ENCODE measurements around the gene MALSU1.
"Not testable (repeated sequence)": the region's sequence is repeated elsewhere in the genome, so short reads cannot be mapped to it uniquely, and the experiment has no call there.

The MALSU1 gene

DNA sequence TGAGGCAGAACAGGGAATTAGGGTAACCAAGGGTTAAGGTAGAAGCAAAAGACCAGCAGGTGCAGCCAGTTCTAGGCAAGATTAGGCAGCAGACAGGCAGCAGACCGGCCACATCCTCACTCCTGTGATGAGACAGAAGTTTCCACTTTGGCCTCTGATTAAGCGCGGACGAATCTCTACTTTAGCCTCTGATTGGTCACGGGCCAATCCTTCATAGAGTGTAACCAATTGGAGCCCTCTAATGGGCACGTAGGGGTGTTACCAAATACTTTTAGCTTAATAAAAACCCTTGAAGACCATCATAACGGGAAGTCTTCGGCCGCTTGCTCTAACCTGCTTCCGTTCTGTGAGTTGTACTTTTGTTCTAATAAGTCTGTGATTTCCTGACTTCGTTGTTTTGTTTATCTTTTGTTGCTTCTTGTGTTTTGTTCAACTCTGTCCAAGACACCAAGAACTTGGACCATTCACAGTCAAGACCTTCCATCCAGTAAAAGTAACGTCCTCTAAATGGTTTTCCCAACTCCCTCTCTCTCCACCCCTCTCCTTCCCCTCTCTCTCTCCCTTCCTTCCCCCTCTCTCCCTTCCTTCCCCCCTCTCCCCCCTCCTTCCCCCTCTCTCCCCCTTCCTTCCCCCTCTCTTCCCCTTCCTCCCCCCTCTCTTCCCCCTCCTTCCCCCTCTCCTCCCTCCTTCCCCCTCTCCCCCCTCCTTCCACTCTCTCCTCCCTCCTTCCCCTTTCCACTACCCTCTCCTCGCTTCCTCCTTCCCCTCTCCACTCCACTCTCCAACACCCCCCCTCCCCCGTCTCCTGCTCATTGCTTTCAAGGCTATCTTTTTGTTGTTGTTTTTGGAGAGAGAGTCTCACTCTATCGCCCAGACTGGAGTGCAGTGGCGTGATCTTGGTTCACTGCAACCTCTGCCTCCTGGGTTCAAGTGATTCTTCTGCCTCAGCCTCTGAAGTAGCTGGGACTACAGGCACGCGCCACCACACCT lies 13.2 kb upstream of the MALSU1 start:
- no peak for DNase-seq (ENCODE audit: low read depth in 2 of 3, low spot score in 1 of 3)

- no peak for DNase-seq (ENCODE audit: low read depth in 2 of 3, low spot score in 1 of 3)
These were observed 11.5 kb upstream of the MALSU1 start for GRCh38 chr7:23287612-23288011.

DNA sequence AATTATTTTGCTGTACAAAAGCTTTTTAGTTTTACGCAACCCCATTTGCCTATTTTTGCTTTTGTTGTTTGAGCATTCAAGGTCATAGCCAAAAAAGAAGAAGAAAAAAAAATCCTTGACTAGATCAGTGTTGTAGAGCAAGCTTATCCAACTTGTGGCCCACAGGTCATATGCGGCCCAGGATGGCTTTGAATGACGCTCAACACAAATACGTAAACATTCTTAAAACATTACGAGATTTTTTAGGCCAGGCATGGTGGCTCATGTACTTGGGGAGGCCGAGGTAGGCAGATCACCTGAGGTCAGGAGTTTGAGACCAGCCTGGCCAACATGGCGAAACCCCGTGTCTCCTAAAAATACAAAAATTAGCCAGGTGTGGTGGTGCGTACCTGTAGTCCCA lies 8.1 kb upstream of the MALSU1 start:
- DNase-seq (ENCODE audit: low read depth in 2 of 3, low spot score in 1 of 3): no peak

DNA sequence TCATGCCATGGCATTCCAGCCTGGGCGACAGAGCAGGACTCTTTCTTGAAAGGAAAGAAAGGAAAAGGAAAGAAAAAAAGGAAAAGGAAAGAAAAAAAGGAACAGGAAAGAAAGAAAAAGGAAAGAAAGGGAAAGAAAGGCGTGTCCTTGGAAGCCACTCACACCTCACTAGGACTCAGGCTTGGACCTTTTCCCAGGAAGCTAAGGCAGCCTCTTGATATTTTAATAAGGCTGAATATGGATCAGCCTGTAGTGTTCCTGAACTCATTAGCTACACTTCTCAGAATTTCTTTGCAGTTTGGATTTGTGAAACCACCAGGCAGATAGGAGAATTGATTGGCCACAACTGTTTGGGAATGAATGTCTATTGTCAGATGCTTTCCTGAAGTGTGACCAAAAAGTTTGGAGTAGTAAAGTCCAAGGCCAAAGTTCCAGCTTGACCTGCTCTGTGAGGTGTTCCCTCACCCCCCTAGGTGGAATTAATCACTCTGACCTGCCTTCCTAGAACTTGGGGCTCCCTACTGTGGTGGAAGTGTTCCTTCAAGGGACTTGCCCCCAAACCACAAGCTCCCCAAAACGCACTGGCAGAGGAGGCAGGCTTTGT lies 7.1 kb upstream of the MALSU1 start:
- no peak for DNase-seq (ENCODE audit: low read depth in 2 of 3, low spot score in 1 of 3)

DNA sequence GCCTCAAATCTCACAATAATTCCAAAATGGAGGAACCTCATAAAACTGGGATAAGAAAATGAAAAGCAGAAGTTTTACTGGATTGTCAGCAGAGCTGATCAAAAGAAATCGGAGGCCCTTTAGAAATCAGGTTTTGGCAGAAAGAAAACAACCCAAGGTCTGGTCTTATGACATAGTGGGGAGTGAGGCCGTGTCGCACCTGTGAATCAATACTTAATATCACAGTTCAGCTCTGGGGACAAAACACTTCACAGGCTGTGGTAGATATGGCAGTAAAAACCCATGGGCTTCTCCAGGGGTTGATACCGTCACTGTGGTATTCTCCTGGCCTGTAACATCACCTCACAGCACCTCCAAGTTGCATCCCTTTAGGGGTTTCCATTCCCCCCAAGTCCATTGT lies 6.5 kb upstream of the MALSU1 start:
- DNase-seq (ENCODE audit: low read depth in 2 of 3, low spot score in 1 of 3): no peak

GRCh38 chr7:23293500-23294073 lies 5.6 kb upstream of the MALSU1 start:
- DNase-seq (ENCODE audit: low read depth in 2 of 3, low spot score in 1 of 3): no peak

DNA sequence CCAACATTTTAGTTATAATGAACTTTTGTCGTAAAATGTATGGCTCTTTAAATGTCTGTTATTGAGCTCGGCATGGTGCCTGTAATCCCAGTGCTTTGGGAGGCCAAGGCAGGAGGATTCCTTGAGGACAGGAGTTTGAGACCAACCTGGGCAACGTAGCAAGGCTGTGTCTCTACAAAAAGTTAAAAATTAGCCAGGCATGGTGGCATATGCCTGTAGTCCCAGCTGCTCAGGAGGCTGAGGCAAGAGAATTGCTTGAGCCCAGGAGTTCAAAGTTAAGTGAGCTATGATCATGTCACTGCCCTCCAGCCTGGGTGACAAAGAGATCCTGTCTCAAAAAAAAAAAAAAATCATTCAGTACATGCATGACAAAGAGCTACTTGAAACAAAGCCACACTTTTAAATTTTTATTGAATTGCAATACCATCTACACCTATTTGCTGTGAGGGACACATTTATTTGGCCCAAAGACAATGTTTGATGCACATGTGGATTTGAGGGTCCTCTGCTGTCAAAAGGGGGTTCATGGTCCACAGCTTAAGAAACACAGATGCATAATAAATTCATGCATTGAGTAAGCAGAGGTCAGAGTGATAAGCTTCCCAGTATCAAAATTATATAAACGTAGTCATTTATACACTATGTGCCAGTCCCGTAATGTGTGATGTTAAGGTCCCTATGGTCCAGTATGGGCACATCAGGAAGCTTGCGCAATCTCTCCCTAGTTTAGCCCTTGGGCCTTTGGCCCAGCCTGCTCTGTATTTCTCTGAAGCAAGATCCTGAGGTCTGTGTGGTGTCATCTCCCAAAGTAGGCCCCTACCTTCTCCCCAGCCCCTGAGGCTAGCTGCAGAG lies 4.4 kb upstream of the MALSU1 start:
- DNase-seq (ENCODE audit: low read depth in 2 of 3, low spot score in 1 of 3): no peak

DNA sequence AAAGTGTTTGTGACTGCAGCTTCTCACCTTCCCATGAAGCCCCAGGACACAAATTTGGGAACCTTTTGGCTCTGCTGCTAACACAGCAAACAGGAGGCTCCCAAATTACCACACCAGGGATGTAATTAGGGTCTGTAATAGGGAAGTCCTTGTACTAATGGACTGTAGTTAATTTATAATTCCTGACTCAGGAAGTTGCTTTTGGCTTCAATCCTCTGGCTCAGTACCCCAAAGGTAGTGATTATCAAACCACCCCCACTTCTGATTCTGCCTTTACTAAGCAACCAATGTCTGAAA lies 3.8 kb upstream of the MALSU1 start:
- DNase-seq (ENCODE audit: low read depth in 2 of 3, low spot score in 1 of 3): no peak

DNA sequence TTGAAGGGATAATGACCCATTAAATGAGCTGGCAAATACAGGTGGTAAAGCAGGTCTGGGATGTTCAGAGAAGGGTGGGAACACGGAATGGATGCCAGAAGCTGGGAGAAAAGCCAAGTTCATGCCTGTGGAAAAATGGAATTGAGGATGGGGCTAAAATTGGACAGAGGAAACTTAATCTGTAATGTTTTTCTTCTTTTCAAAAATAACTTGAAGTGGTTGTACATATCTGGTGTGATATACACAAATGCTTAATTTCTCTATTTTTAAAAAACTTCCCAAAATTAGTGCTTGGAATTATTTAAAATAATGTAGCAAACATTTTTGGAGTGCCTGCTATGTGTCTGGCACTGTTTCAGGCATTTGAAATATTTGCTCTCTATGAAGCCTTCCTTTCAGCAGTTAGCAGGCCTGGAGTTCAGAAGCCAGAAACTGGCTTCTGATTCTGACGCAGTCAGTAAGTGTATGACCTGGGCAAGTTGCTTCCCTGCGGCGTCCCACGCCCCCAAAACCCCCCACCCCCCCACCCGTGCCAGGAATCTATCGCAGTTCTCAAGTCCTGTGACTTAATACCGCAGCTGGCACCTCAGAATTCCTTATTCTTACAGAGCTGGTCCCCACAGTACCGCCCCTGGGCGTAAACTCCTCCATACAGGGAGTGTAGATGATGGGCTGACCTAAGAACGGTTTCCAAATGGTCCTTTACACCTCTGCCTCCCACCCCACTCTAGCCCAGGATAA lies 828 bp upstream of the MALSU1 start:
- no peak for DNase-seq (ENCODE audit: low read depth in 2 of 3, low spot score in 1 of 3)

DNA sequence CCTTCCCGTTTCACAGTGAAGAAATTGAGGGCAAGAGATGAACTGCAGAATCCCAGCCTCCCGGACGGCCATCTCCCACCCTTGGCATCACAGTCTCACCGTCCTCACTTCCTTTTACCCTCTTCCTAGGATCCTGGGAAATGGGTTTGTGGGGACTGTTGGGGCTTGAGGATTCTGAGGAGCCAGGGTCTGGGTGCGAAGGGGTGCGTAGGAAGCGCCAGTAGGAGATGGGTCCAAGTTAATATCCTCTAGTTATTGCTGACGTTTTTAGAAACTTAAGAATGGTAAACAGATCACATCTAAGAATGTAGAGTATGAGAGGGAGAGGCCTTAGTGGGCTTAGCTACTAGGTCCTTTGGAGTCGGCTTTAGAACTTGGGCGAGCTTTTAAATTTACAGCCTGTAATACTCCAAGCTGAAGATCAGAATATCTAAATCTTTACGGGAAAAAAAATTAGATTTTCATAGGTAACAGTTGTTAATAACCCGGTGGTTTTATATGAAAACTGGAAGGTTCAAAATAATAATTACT lies 696 bp downstream of the MALSU1 start:
- DNase-seq (ENCODE audit: low read depth in 2 of 3, low spot score in 1 of 3): no peak

- DNase-seq (ENCODE audit: low read depth in 2 of 3, low spot score in 1 of 3): no peak
These were observed 7.9 kb downstream of the MALSU1 start for GRCh38 chr7:23306936-23307521.

GRCh38 chr7:23308754-23309153 lies 9.6 kb downstream of the MALSU1 start:
- no peak for DNase-seq (ENCODE audit: low read depth in 2 of 3, low spot score in 1 of 3)

GRCh38 chr7:23312141-23312540 lies 13.0 kb downstream of the MALSU1 start:
- DNase-seq (ENCODE audit: low read depth in 2 of 3, low spot score in 1 of 3): not testable (repeated sequence)

- no peak for DNase-seq (ENCODE audit: low read depth in 2 of 3, low spot score in 1 of 3)
These were observed 16.2 kb downstream of the MALSU1 start for GRCh38 chr7:23315366-23315765.

DNA sequence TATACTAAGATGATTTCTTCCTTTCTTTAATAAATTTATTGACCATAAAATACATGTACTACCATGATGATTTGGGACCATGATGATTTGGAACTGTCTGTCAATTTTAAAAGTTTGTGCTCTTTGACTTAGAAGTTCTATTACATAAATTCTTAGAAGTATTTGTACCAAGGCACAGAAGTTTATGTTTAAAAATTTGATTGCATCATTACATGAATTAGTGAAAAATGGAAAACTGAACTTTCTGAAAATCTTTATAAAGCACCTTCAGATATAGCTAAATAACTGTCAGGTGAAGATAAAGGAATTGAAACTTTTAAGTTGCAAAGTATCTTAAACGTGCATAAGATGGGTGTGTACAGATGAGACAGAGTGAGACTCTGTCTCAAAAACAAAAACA lies 32.0 kb downstream of the MALSU1 start:
- DNase-seq (ENCODE audit: low read depth in 2 of 3, low spot score in 1 of 3): no peak

DNA sequence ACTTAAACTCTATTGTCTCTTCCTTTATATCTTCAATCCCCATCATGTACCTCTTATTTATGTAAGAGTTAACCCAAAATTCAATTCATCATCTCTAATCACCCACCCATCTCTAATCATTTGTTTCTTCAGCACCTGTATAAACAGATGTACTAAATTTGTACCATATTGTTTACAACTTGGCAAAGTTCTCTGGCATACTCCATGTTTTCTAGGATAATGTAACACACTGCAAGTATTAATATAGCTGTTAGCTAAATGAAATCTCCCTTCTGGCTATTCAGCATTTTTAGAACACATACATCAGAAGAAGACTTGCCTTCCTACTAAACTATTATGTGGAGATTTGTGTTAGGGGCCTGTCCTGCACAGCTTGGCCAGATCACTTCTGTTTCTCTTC lies 33.1 kb downstream of the MALSU1 start:
- no peak for DNase-seq (ENCODE audit: low read depth in 2 of 3, low spot score in 1 of 3)

DNA sequence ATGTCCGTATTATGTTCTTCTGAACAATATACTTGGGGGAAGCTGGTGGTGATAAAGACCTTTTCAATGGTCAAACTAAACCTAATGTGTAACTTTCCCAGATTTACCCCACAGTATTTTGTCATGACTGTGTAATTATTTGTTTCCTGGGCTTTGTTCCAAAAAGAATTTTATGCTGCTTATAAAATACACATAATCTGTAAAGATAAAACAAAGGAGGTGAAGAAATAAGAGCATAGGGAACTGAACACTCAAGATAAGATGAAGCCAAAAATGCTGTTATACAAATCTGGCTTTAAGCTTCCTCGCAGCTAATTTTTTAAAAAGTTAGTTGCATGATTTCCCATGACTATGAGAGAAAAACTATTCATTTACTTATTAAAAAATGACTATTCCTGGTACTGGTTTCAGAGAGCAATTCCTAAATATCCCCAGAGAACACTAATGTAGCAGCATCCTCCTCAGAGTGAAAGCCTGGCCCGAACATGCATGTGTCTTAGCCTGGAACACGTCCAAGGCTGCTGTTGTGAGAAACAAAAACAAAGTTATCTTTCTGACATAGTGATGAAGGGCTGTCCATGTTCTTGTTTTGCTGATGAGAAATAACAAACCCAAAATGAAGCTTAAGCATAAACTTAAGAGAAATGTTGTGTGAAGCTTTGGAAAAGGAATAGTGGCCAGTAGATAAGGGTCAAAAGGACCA lies 33.9 kb downstream of the MALSU1 start:
- no peak for DNase-seq (ENCODE audit: low read depth in 2 of 3, low spot score in 1 of 3)

DNA sequence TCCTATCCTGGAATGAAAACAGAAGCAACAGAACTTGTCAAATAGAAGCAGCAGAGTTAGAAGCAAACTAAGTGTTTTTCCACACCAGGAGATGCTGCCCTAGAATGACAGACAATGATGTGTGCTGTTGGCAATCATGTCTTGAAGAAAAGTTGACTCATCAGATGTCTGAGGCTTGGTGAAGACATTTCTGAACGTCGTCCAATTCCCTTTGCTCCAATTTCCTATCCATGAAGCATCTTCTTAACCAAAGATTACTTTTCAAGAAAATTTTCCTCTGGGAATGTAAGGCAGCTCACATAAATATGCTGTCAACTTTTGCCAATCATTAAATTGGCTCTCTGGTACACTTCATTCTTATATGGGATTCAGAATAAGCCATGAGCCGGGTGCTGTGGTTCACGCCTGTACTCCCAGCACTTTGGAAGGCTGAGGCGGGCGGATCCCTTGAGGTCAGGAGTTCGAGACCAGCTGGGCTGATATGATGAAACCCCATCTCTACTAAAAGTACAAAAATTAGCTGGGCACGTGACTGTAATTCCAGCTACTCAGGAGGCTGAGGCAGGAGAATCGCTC lies 34.6 kb downstream of the MALSU1 start:
- no peak for DNase-seq (ENCODE audit: low read depth in 2 of 3, low spot score in 1 of 3)

GRCh38 chr7:23334482-23335056 lies 35.4 kb downstream of the MALSU1 start:
- DNase-seq (ENCODE audit: low read depth in 2 of 3, low spot score in 1 of 3): no peak

Data from stimulated activated CD4-positive, alpha-beta T cell treated with anti-CD3 and anti-CD28 coated beads, Interleukin-12 subunit alpha, Interleukin-12 subunit beta, amount 100 ng/mL, for 48 hours (primary cell).